H9 (cell line): ENCODE measurements around the gene TAF1. TPM values are rescaled to one million over a fixed set of nuclear protein-coding genes. Genes with fewer than 3 reads are reported as not detected.

Source experiments
- DNase-seq: peaks from one replicate; pipeline ENCODE4 v3.0.0-alpha.2; 2017
- H2AFZ ChIP-seq: one replicate; pipeline ENCODE4 v1.6.1; 2013; ENCODE audit warnings: mild to moderate bottlenecking, low read length, control low read depth, moderate library complexity
- H2AK5ac ChIP-seq: 2 replicates; pipeline ENCODE4 v1.6.1; 2013; ENCODE audit warnings: low read length, control low read depth, mixed read lengths; ENCODE audit not compliant: insufficient read length
- H2BK120ac ChIP-seq: one replicate; pipeline ENCODE4 v1.6.1; 2013; ENCODE audit warnings: low read depth, mild to moderate bottlenecking, low read length, control low read depth, inconsistent platforms; ENCODE audit not compliant: poor library complexity, severe bottlenecking
- H2BK12ac ChIP-seq: 2 replicates; pipeline ENCODE4 v1.6.1; 2013; ENCODE audit warnings: low read length, control low read depth, mixed read lengths, low read depth; ENCODE audit not compliant: insufficient read length
- H2BK15ac ChIP-seq: 2 replicates; pipeline ENCODE4 v1.6.1; 2013; ENCODE audit warnings: low read depth, low read length, control low read depth
- H2BK20ac ChIP-seq: one replicate; pipeline ENCODE4 v1.6.1; 2013; ENCODE audit warnings: low read depth, mild to moderate bottlenecking, low read length, control low read depth, inconsistent platforms; ENCODE audit not compliant: poor library complexity, severe bottlenecking
- H2BK5ac ChIP-seq: 2 replicates; pipeline ENCODE4 v1.6.1; 2013; ENCODE audit warnings: low read length, control low read depth, mixed read lengths; ENCODE audit not compliant: insufficient read length
- H3K14ac ChIP-seq: 2 replicates; pipeline ENCODE4 v1.6.1; 2013; ENCODE audit warnings: low read length, control low read depth; ENCODE audit not compliant: insufficient read depth
- H3K18ac ChIP-seq: 2 replicates; pipeline ENCODE4 v1.6.1; 2013; ENCODE audit warnings: low read depth, mild to moderate bottlenecking, mixed read lengths, low read length, control low read depth; ENCODE audit not compliant: insufficient read length
- H3K23ac ChIP-seq: 2 replicates; pipeline ENCODE4 v1.6.1; 2013; ENCODE audit warnings: low read length, control low read depth, mixed read lengths, low read depth; ENCODE audit not compliant: insufficient read length
- H3K23me2 ChIP-seq: 2 replicates; pipeline ENCODE4 v1.6.1; 2013; ENCODE audit warnings: low read depth, mild to moderate bottlenecking, mixed read lengths, low read length, control low read depth; ENCODE audit not compliant: insufficient read length, poor library complexity, severe bottlenecking
- H3K27ac ChIP-seq: 2 replicates; pipeline ENCODE4 v1.5.1; 2013; ENCODE audit warnings: low read length, control low read depth, mixed read lengths, low read depth; ENCODE audit not compliant: insufficient read length
- H3K27me3 ChIP-seq: 2 replicates; pipeline ENCODE4 v1.6.1; 2013; ENCODE audit warnings: low read length, control low read depth, inconsistent platforms; ENCODE audit not compliant: insufficient read depth
- H3K4ac ChIP-seq: 2 replicates; pipeline ENCODE4 v1.6.1; 2013; ENCODE audit warnings: low read depth, mild to moderate bottlenecking, control low read depth, inconsistent platforms, low read length, moderate library complexity
- H3K4me1 ChIP-seq: 2 replicates; pipeline ENCODE4 v1.6.1; 2013; ENCODE audit warnings: low read length, control low read depth, inconsistent platforms; ENCODE audit not compliant: insufficient read depth
- H3K4me2 ChIP-seq: 2 replicates; pipeline ENCODE4 v1.6.1; 2013; ENCODE audit warnings: low read length, control low read depth, mixed read lengths; ENCODE audit not compliant: insufficient read length, insufficient read depth
- H3K56ac ChIP-seq: 2 replicates; pipeline ENCODE4 v1.6.1; 2013; ENCODE audit warnings: low read depth, mild to moderate bottlenecking, mixed read lengths, low read length, control low read depth; ENCODE audit not compliant: insufficient read length
- H3K79me1 ChIP-seq: 2 replicates; pipeline ENCODE4 v1.6.1; 2013; ENCODE audit warnings: low read depth, mild to moderate bottlenecking, moderate library complexity, low read length, control low read depth, inconsistent platforms; ENCODE audit not compliant: insufficient read depth, poor library complexity, severe bottlenecking
- H3K79me2 ChIP-seq: 2 replicates; pipeline ENCODE4 v1.6.1; 2013; ENCODE audit warnings: low read length, control low read depth, inconsistent platforms; ENCODE audit not compliant: insufficient read depth
- H3K9ac ChIP-seq: 2 replicates; pipeline ENCODE4 v1.6.1; 2013; ENCODE audit warnings: low read length, control low read depth, mixed read lengths; ENCODE audit not compliant: insufficient read length; ENCODE audit errors: extremely low read depth
- H3K9me3 ChIP-seq: one replicate; pipeline ENCODE4 v1.6.1; 2013; ENCODE audit warnings: low read depth, low read length, inconsistent platforms; ENCODE audit not compliant: control insufficient read depth
- H3T11ph ChIP-seq: one replicate; pipeline ENCODE4 v1.6.1; 2013; ENCODE audit warnings: mild to moderate bottlenecking, low read length, control low read depth, inconsistent platforms
- H4K20me1 ChIP-seq: one replicate; pipeline ENCODE4 v1.6.1; 2013; ENCODE audit not compliant: control insufficient read depth, insufficient read length, insufficient read depth
- H4K5ac ChIP-seq: 2 replicates; pipeline ENCODE4 v1.6.1; 2013; ENCODE audit warnings: low read depth, mild to moderate bottlenecking, mixed read lengths, low read length, control low read depth; ENCODE audit not compliant: insufficient read length
- H4K8ac ChIP-seq: replicated peaks from 2 replicates; pipeline ENCODE4 v1.6.1; 2013; ENCODE audit warnings: low read length, control low read depth, mixed read lengths, low read depth; ENCODE audit not compliant: insufficient read length
- H4K91ac ChIP-seq: 2 replicates; pipeline ENCODE4 v1.6.1; 2013; ENCODE audit warnings: low read depth, mild to moderate bottlenecking, moderate library complexity, mixed read lengths, low read length, control low read depth; ENCODE audit not compliant: insufficient read length
- H3K27ac Mint-ChIP-seq, 3 experiments: 2 replicates in 2 of 3; 3 replicates in 1 of 3; pipeline ENCODE4 v1.8.0; 2020 to 2021; ENCODE audit warnings: mixed read lengths in 3 of 3, mild to moderate bottlenecking in 1 of 3, moderate library complexity in 1 of 3
- H3K27me3 Mint-ChIP-seq: 2 replicates; pipeline ENCODE4 v1.8.0; 2021; ENCODE audit warnings: low read depth, mild to moderate bottlenecking, moderate library complexity, mixed read lengths
- H3K36me3 Mint-ChIP-seq, 3 experiments: 2 replicates in 2 of 3; 3 replicates in 1 of 3; pipeline ENCODE4 v1.8.0; 2020 to 2021; ENCODE audit warnings: low read depth in 3 of 3, mixed read lengths in 3 of 3; ENCODE audit not compliant: insufficient read depth in 1 of 3
- H3K4me1 Mint-ChIP-seq, 2 experiments: 2 replicates each; pipeline ENCODE4 v1.8.0; 2020; ENCODE audit warnings: mixed read lengths in 2 of 2
- H3K4me3 Mint-ChIP-seq, 2 experiments: 2 replicates in 1 of 2; 3 replicates in 1 of 2; pipeline ENCODE4 v1.8.0; 2020 to 2021; ENCODE audit warnings: mild to moderate bottlenecking in 2 of 2, mixed read lengths in 2 of 2, moderate library complexity in 1 of 2
- H3K9me3 Mint-ChIP-seq, 2 experiments: 2 replicates in 1 of 2; 3 replicates in 1 of 2; pipeline ENCODE4 v1.8.0; 2020; ENCODE audit warnings: mild to moderate bottlenecking in 2 of 2, mixed read lengths in 2 of 2, moderate library complexity in 1 of 2
- CTCF ChIP-seq: fragments of 200-600 bp; sonication (generic); conservative IDR thresholded peaks from 3 replicates; pipeline ENCODE4 v1.8.0; 2021; ENCODE audit warnings: antibody characterized with exemption, mild to moderate bottlenecking
- WGBS: extraction: QIAGEN DNeasy Blood & Tissue Kit; methylation state at CpG from one replicate; pipeline ENCODE4 v1.1.7; 2013; ENCODE audit warnings: missing lambda C conversion rate, low lambda C conversion rate, mixed read lengths; ENCODE audit not compliant: insufficient read length; ENCODE audit errors: extremely low coverage; 5-methylcytosine and 5-hydroxymethylcytosine counted together
- total RNA-seq: library from RNA; stranded (reverse); gene quantifications from 2 replicates; pipeline ENCODE4 v1.2.1, GENCODE V29; 2021

TAF1 gene
- total RNA-seq, 1 experiment from 2014 or later, result 32.2 TPM

DNA sequence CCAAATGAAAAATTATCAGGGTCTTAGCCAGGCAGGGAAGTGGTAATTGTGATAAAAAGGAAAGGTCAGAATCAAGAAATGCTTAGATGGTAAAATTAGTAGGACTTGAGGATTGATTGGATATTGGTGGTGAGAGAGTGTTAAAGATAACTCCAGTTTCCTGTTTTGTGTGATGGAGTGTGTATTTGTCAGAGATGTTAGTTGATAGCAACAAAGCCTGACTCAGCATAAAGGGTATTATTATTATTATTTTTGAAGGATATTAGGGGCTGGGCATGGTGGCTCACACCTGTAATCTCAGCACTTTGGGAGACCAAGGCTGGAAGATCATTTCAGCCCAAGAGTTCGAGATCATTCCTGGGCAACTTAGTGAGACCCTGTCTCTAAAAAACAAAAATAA lies 143.1 kb downstream of the TAF1 start:
- Histone ChIP-seq H3K27me3 (no peaks in the 10 kb centered on the region), H3K23ac (no peak overlapping the region), H2AK5ac (no peak overlapping the region), H3K9me3 (peaks cover 16% of the 10 kb centered on the region), H3K9ac (no peak overlapping the region), H3K4me1 (no peaks in the 10 kb centered on the region), H4K8ac (no peak overlapping the region), H4K91ac (no peak overlapping the region), H3K14ac (no peak overlapping the region), H2BK120ac (no peak overlapping the region), H2BK12ac (no peak overlapping the region), H3K27ac (no peak overlapping the region), H3K79me2 (no peaks in the 10 kb centered on the region), H3K18ac (no peak overlapping the region), H3K56ac (no peak overlapping the region), H3K4ac (no peak overlapping the region), H4K5ac (no peak overlapping the region), H2BK20ac (no peak overlapping the region), H3K79me1 (no peaks in the 10 kb centered on the region), H2BK5ac (no peak overlapping the region), H4K20me1 (no peaks in the 10 kb centered on the region), H2AFZ (no peak overlapping the region), H2BK15ac (no peak overlapping the region), H3K23me2 (no peaks in the 10 kb centered on the region), H3T11ph (no peak overlapping the region), H3K4me2 (no peak overlapping the region)
- peaks cover 0 to 11% (median 2%) of the 10 kb centered on the region in 3 experiments; a peak in 5 of 7 replicates for H3K36me3 Mint-ChIP-seq
- no CpG with 5 or more reads among the region's 1 CpG for WGBS
- H3K9me3 Mint-ChIP-seq, result peaks cover 59 to 65% of the 10 kb centered on the region in 2 experiments
- no peaks in the 10 kb centered on the region; the same call in 1 of the 2 replicates for H3K27me3 Mint-ChIP-seq
- peaks cover 0 to 2% of the 10 kb centered on the region in 2 experiments; a peak in 1 of 4 replicates for H3K4me1 Mint-ChIP-seq
- DNase-seq, result no peak
- no peak overlapping the region for H3K4me3 Mint-ChIP-seq
- TF ChIP-seq CTCF, result no peak
- H3K27ac Mint-ChIP-seq, result no peak overlapping the region; a peak in 1 of 7 replicates
